ENCODE results near the gene CNNM2. TPM values are rescaled to one million over a fixed set of nuclear protein-coding genes. Genes with fewer than 3 reads are reported as not detected.

The CNNM2 gene
- total RNA-seq, 1 donor from 2014 or later = 3.9 TPM

GRCh38 chr10:102904346-102904745, 13.7 kb upstream of the CNNM2 start:
- Histone ChIP-seq H3K27me3 (ENCODE audit: control insufficient read depth, insufficient read depth, low read length) (no peaks in the 10 kb centered on the region), H3K4me3 (ENCODE audit: low read depth, low read length) (no peak overlapping the region), H3K36me3 (ENCODE audit: control insufficient read depth, insufficient read depth, low read length) (no peaks in the 10 kb centered on the region)
- FAIRE-seq = no peak
- DNase-seq (ENCODE audit: low read depth) = no peak
- no peak for TF ChIP-seq CTCF (IDR thresholded peaks at IDR 0.05; ENCODE audit: insufficient read depth, low read length, severe bottlenecking)

GRCh38 chr10:102906507-102906906, 11.6 kb upstream of the CNNM2 start:
- no peak for FAIRE-seq
- H3K4me3 ChIP-seq (ENCODE audit: low read depth, low read length) = no peak overlapping the region

GRCh38 chr10:102914781-102915180, 3.3 kb upstream of the CNNM2 start:
- no peak overlapping the region for H3K4me3 ChIP-seq (ENCODE audit: low read depth, low read length)
- no peaks in the 10 kb centered on the region for H3K36me3 ChIP-seq (ENCODE audit: control insufficient read depth, insufficient read depth, low read length)
- DNase-seq (ENCODE audit: low read depth) (no peak), FAIRE-seq (no peak)
- peaks cover 7% of the 10 kb centered on the region for H3K27me3 ChIP-seq (ENCODE audit: control insufficient read depth, insufficient read depth, low read length)
- no peak for TF ChIP-seq CTCF (IDR thresholded peaks at IDR 0.05; ENCODE audit: insufficient read depth, low read length, severe bottlenecking)

More at GRCh38 chr10:102906507-102906906, 11.6 kb upstream of the CNNM2 start:
- Histone ChIP-seq H3K27me3 (ENCODE audit: control insufficient read depth, insufficient read depth, low read length) (no peaks in the 10 kb centered on the region), H3K36me3 (ENCODE audit: control insufficient read depth, insufficient read depth, low read length) (no peaks in the 10 kb centered on the region)
- TF ChIP-seq CTCF (IDR thresholded peaks at IDR 0.05; ENCODE audit: insufficient read depth, low read length, severe bottlenecking) = no peak
- DNase-seq (ENCODE audit: low read depth) = no peak

GRCh38 chr10:102916173-102916572, 1.9 kb upstream of the CNNM2 start:
- no peak overlapping the region for H3K4me3 ChIP-seq (ENCODE audit: low read depth, low read length)
- no peaks in the 10 kb centered on the region for H3K36me3 ChIP-seq (ENCODE audit: control insufficient read depth, insufficient read depth, low read length)
- H3K27me3 ChIP-seq (ENCODE audit: control insufficient read depth, insufficient read depth, low read length) = peaks cover 7% of the 10 kb centered on the region
- no peak for DNase-seq (ENCODE audit: low read depth)
- TF ChIP-seq CTCF (IDR thresholded peaks at IDR 0.05; ENCODE audit: insufficient read depth, low read length, severe bottlenecking) = no peak
- FAIRE-seq = no peak

GRCh38 chr10:102917314-102917961, 656 bp upstream of the CNNM2 start:
- TF ChIP-seq CTCF (IDR thresholded peaks at IDR 0.05; ENCODE audit: insufficient read depth, low read length, severe bottlenecking) = peak; percentile 99
- peak; percentile 37 for DNase-seq (ENCODE audit: low read depth)
- Histone ChIP-seq H3K27me3 (ENCODE audit: control insufficient read depth, insufficient read depth, low read length) (peaks cover 7% of the 10 kb centered on the region), H3K4me3 (ENCODE audit: low read depth, low read length) (peak overlapping the region; percentile 96), H3K36me3 (ENCODE audit: control insufficient read depth, insufficient read depth, low read length) (no peaks in the 10 kb centered on the region)
- FAIRE-seq = no peak

GRCh38 chr10:102918817-102919245, 737 bp downstream of the CNNM2 start:
- TF ChIP-seq CTCF (IDR thresholded peaks at IDR 0.05; ENCODE audit: insufficient read depth, low read length, severe bottlenecking) = no peak
- peak overlapping the region; percentile 96 for H3K4me3 ChIP-seq (ENCODE audit: low read depth, low read length)
- DNase-seq (ENCODE audit: low read depth) = no peak
- no peak for FAIRE-seq
- H3K36me3 ChIP-seq (ENCODE audit: control insufficient read depth, insufficient read depth, low read length) = no peaks in the 10 kb centered on the region
- H3K27me3 ChIP-seq (ENCODE audit: control insufficient read depth, insufficient read depth, low read length) = peaks cover 7% of the 10 kb centered on the region
